Mesenchymal stem cell (in vitro differentiated cells and primary cell): Measurements from ENCODE around the gene SCGB2B2.
"Not testable (repeated sequence)": the region's sequence is repeated elsewhere in the genome, so short reads cannot be mapped to it uniquely, and the experiment has no call there.

Experiments
- DNase-seq: peaks from one replicate; pipeline ENCODE4 v3.0.0-alpha.2; 2013
- H2AFZ ChIP-seq: one replicate; pipeline ENCODE4 v1.6.1; 2013; ENCODE audit warnings: low read depth, mild to moderate bottlenecking, control low read depth, inconsistent platforms, low read length, moderate library complexity
- H2AK5ac ChIP-seq: 2 replicates; pipeline ENCODE4 v1.6.1; 2013; ENCODE audit warnings: low read length, moderate library complexity, mild to moderate bottlenecking, inconsistent platforms; ENCODE audit not compliant: severe bottlenecking
- H2BK120ac ChIP-seq: one replicate; pipeline ENCODE4 v1.6.1; 2013; ENCODE audit warnings: low read depth, mild to moderate bottlenecking, inconsistent platforms, low read length, moderate library complexity
- H2BK12ac ChIP-seq, 2 experiments: one replicate each; pipeline ENCODE4 v1.6.1; 2013; ENCODE audit warnings: inconsistent platforms in 2 of 2, low read length in 2 of 2, mild to moderate bottlenecking in 2 of 2, moderate library complexity in 2 of 2, control low read depth in 1 of 2
- H2BK15ac ChIP-seq: one replicate; pipeline ENCODE4 v1.6.1; 2013; ENCODE audit warnings: mild to moderate bottlenecking, low read depth, inconsistent platforms; ENCODE audit not compliant: poor library complexity, severe bottlenecking
- H2BK5ac ChIP-seq: 2 replicates; pipeline ENCODE4 v1.6.1; 2013; ENCODE audit warnings: low read depth, mild to moderate bottlenecking, low read length, control low read depth, inconsistent platforms; ENCODE audit not compliant: poor library complexity, severe bottlenecking
- H3K14ac ChIP-seq, 2 experiments: one replicate each; pipeline ENCODE4 v1.6.1; 2013; ENCODE audit warnings: inconsistent platforms in 2 of 2, low read length in 2 of 2, control low read depth in 1 of 2, mild to moderate bottlenecking in 1 of 2, moderate library complexity in 1 of 2
- H3K18ac ChIP-seq, 2 experiments: one replicate each; pipeline ENCODE4 v1.6.1; 2013; ENCODE audit warnings: inconsistent platforms in 2 of 2, low read length in 2 of 2, control low read depth in 1 of 2, low read depth in 1 of 2, mild to moderate bottlenecking in 1 of 2
- H3K23ac ChIP-seq, 2 experiments: one replicate each; pipeline ENCODE4 v1.6.1; 2013; ENCODE audit warnings: inconsistent platforms in 2 of 2, low read length in 2 of 2, mild to moderate bottlenecking in 2 of 2, moderate library complexity in 2 of 2, control low read depth in 1 of 2
- H3K27ac ChIP-seq: 2 replicates; pipeline ENCODE4 v1.5.1; 2013; ENCODE audit warnings: mild to moderate bottlenecking, moderate library complexity, low read length, control low read depth, inconsistent platforms; ENCODE audit not compliant: poor library complexity, severe bottlenecking
- H3K27me3 ChIP-seq, 2 experiments: 2 replicates each; pipeline versions ENCODE4 v1.6.1 to v1.7.0; 2013; ENCODE audit warnings: low read length in 2 of 2, mild to moderate bottlenecking in 2 of 2, moderate library complexity in 2 of 2, control low read depth in 1 of 2, inconsistent platforms in 1 of 2; ENCODE audit not compliant: control insufficient read depth in 1 of 2, insufficient read depth in 1 of 2
- H3K36me3 ChIP-seq, 2 experiments: 2 replicates each; pipeline versions ENCODE4 v1.6.1 to v1.7.0; 2013; ENCODE audit warnings: low read length in 2 of 2, control low read depth in 1 of 2, inconsistent platforms in 1 of 2, low read depth in 1 of 2, mild to moderate bottlenecking in 1 of 2; ENCODE audit not compliant: insufficient read depth in 2 of 2, control insufficient read depth in 1 of 2
- H3K4ac ChIP-seq, 2 experiments: one replicate each; pipeline ENCODE4 v1.6.1; 2013; ENCODE audit warnings: inconsistent platforms in 2 of 2, low read length in 2 of 2, mild to moderate bottlenecking in 2 of 2, moderate library complexity in 2 of 2, control low read depth in 1 of 2, low read depth in 1 of 2
- H3K4me1 ChIP-seq: 2 replicates; pipeline ENCODE4 v1.6.1; 2013; ENCODE audit warnings: low read depth, low read length, control low read depth; ENCODE audit not compliant: control insufficient read depth, insufficient read depth
- H3K4me2 ChIP-seq: 2 replicates; pipeline ENCODE4 v1.6.1; 2013; ENCODE audit warnings: low read length, mild to moderate bottlenecking, inconsistent platforms; ENCODE audit not compliant: poor library complexity, severe bottlenecking
- H3K4me3 ChIP-seq, 2 experiments: 2 replicates each; pipeline versions ENCODE4 v1.5.1 to v1.7.0; 2013; ENCODE audit warnings: low read length in 2 of 2, mild to moderate bottlenecking in 2 of 2, control low read depth in 1 of 2, low read depth in 1 of 2; ENCODE audit not compliant: insufficient read depth in 1 of 2
- H3K79me1 ChIP-seq: replicated peaks from 2 replicates; pipeline ENCODE4 v1.6.1; 2013; ENCODE audit warnings: mild to moderate bottlenecking, control low read depth, low read length, inconsistent platforms; ENCODE audit not compliant: poor library complexity, severe bottlenecking
- H3K9ac ChIP-seq: 2 replicates; pipeline ENCODE4 v1.7.0; 2013; ENCODE audit warnings: mild to moderate bottlenecking, low read length, moderate library complexity
- H3K9me3 ChIP-seq: 2 replicates; pipeline ENCODE4 v1.7.0; 2013; ENCODE audit warnings: mild to moderate bottlenecking, low read length; ENCODE audit not compliant: control insufficient read depth
- H4K8ac ChIP-seq: one replicate; pipeline ENCODE4 v1.6.1; 2013; ENCODE audit warnings: inconsistent platforms, mild to moderate bottlenecking, low read length, moderate library complexity
- H4K91ac ChIP-seq: one replicate; pipeline ENCODE4 v1.6.1; 2013; ENCODE audit warnings: mild to moderate bottlenecking, low read length, inconsistent platforms
- WGBS: methylation state at CpG from one replicate; pipeline ENCODE4 v1.1.7; 2013; ENCODE audit warnings: mixed read lengths; 5-methylcytosine and 5-hydroxymethylcytosine counted together

The SCGB2B2 gene

GRCh38 chr19:34673590-34673989 is 3.4 kb downstream of the SCGB2B2 start:
- Histone ChIP-seq H3K4me1 (peaks cover 5% of the 10 kb centered on the region), H3K18ac (no peak overlapping the region), H3K4me3 (no peak overlapping the region), H2BK15ac (no peak overlapping the region), H3K4ac (no peak overlapping the region), H3K9ac (no peak overlapping the region), H3K14ac (no peak overlapping the region), H3K23ac (no peak overlapping the region), H2BK12ac (no peak overlapping the region), H2BK5ac (no peak overlapping the region), H3K9me3 (peaks cover 3% of the 10 kb centered on the region), H2BK120ac (no peak overlapping the region), H2AK5ac (no peak overlapping the region), H2AFZ (no peak overlapping the region), H3K27me3 (no peaks in the 10 kb centered on the region), H4K91ac (no peak overlapping the region), H3K4me2 (no peak overlapping the region), H3K36me3 (peaks cover 2 to 3% of the 10 kb centered on the region in 2 experiments), H3K27ac (no peak overlapping the region), H3K79me1 (peaks cover 12% of the 10 kb centered on the region), H4K8ac (no peak overlapping the region)
- 62% methylated on average over 3 of the region's 3 CpGs for WGBS
- no peak for DNase-seq

- H3K4ac ChIP-seq = no peak overlapping the region
- 80% methylated on average over 1 of the region's 3 CpGs for WGBS
- no peak overlapping the region for H2BK5ac ChIP-seq
- no peak overlapping the region for H4K91ac ChIP-seq
- peaks cover 13% of the 10 kb centered on the region for H3K79me1 ChIP-seq
- no peak overlapping the region for H3K14ac ChIP-seq
- no peak for DNase-seq
- H3K4me2 ChIP-seq = no peak overlapping the region
- no peaks in the 10 kb centered on the region for H3K27me3 ChIP-seq
- no peak overlapping the region for H2BK15ac ChIP-seq
- H2AK5ac ChIP-seq = no peak overlapping the region
- no peak overlapping the region for H4K8ac ChIP-seq
- H3K4me3 ChIP-seq = no peak overlapping the region
- no peak overlapping the region for H2AFZ ChIP-seq
- no peak overlapping the region for H3K23ac ChIP-seq
- no peaks in the 10 kb centered on the region for H3K36me3 ChIP-seq
- peaks cover 3% of the 10 kb centered on the region for H3K4me1 ChIP-seq
- no peaks in the 10 kb centered on the region for H3K9me3 ChIP-seq
- H3K9ac ChIP-seq = no peak overlapping the region
- no peak overlapping the region for H3K27ac ChIP-seq
- H2BK120ac ChIP-seq = no peak overlapping the region
- H3K18ac ChIP-seq = no peak overlapping the region
- no peak overlapping the region for H2BK12ac ChIP-seq
These were observed 5.0 kb downstream of the SCGB2B2 start for GRCh38 chr19:34671972-34672371.

- DNase-seq = no peak
- H3K9me3 ChIP-seq = no peaks in the 10 kb centered on the region
- H3K14ac ChIP-seq = no peak overlapping the region
- H2AK5ac ChIP-seq = no peak overlapping the region
- H2BK15ac ChIP-seq = no peak overlapping the region
- no peak overlapping the region for H2BK12ac ChIP-seq
- H3K36me3 ChIP-seq = no peaks in the 10 kb centered on the region
- H3K23ac ChIP-seq = no peak overlapping the region
- WGBS = 81% methylated on average over 7 of the region's 7 CpGs
- H2BK5ac ChIP-seq = no peak overlapping the region
- no peak overlapping the region for H2BK120ac ChIP-seq
- no peak overlapping the region for H4K91ac ChIP-seq
- H3K27me3 ChIP-seq = no peaks in the 10 kb centered on the region
- peaks cover 13% of the 10 kb centered on the region for H3K79me1 ChIP-seq
- H3K18ac ChIP-seq = no peak overlapping the region
- H2AFZ ChIP-seq = no peak overlapping the region
- H3K4ac ChIP-seq = no peak overlapping the region
- H3K4me1 ChIP-seq = no peaks in the 10 kb centered on the region
- no peak overlapping the region for H4K8ac ChIP-seq
- H3K4me2 ChIP-seq = no peak overlapping the region
- no peak overlapping the region for H3K4me3 ChIP-seq
- H3K27ac ChIP-seq = no peak overlapping the region
- no peak overlapping the region for H3K9ac ChIP-seq
These were observed 7.7 kb downstream of the SCGB2B2 start for GRCh38 chr19:34669305-34669704.

GRCh38 chr19:34668690-34669089 is 8.3 kb downstream of the SCGB2B2 start:
- not testable (repeated sequence) for H4K8ac ChIP-seq, H2BK15ac ChIP-seq, H3K9me3 ChIP-seq, H3K14ac ChIP-seq, H3K4me2 ChIP-seq, H2BK5ac ChIP-seq, H3K27me3 ChIP-seq, H3K36me3 ChIP-seq, H2AK5ac ChIP-seq, H2AFZ ChIP-seq, DNase-seq, H2BK12ac ChIP-seq, H4K91ac ChIP-seq, H2BK120ac ChIP-seq, H3K23ac ChIP-seq, H3K18ac ChIP-seq, H3K27ac ChIP-seq, H3K4me3 ChIP-seq, H3K9ac ChIP-seq, H3K4me1 ChIP-seq, H3K4ac ChIP-seq
- H3K79me1 ChIP-seq = peaks cover 14% of the 10 kb centered on the region
- WGBS = 92% methylated on average over 5 of the region's 5 CpGs
